ENCODE measurements around the gene HPS4.

Gene HPS4

GRCh38 chr22:26453812-26454500 lies 29.6 kb downstream of the HPS4 start:
- Histone ChIP-seq H3K27ac (ENCODE audit: low read depth, low read length) (no peak overlapping the region), H3K36me3 (ENCODE audit: control insufficient read depth, insufficient read depth, low read length) (peaks cover 5% of the 10 kb centered on the region), H3K79me1 (ENCODE audit: low read length) (no peaks in the 10 kb centered on the region), H3K4me1 (ENCODE audit: control insufficient read depth, low read depth, low read length) (no peaks in the 10 kb centered on the region), H2BK15ac (replicated peaks; ENCODE audit: low read depth) (no peak overlapping the region), H3K4me3 (ENCODE audit: low read length) (no peak overlapping the region), H2AK5ac (ENCODE audit: low read length) (no peak overlapping the region), H3K23ac (ENCODE audit: low read length) (no peak overlapping the region), H3K4ac (ENCODE audit: low read depth, low read length) (no peak overlapping the region), H3K18ac (ENCODE audit: low read length) (no peak overlapping the region), H3K9ac (ENCODE audit: low read length) (no peak overlapping the region), H3K4me2 (ENCODE audit: low read length) (no peak overlapping the region), H3K56ac (ENCODE audit: low read length) (no peak overlapping the region), H2BK5ac (ENCODE audit: low read length) (no peak overlapping the region), H2BK120ac (ENCODE audit: low read depth, low read length) (no peak overlapping the region), H4K5ac (ENCODE audit: low read length) (no peak overlapping the region), H4K8ac (ENCODE audit: low read depth, low read length) (no peak overlapping the region), H3K27me3 (ENCODE audit: insufficient read depth, low read length, poor library complexity) (no peaks in the 10 kb centered on the region), H3K79me2 (ENCODE audit: control insufficient read depth, insufficient read depth, low read length) (no peaks in the 10 kb centered on the region)
- WGBS (ENCODE audit: extremely low coverage, insufficient coverage, low lambda C conversion rate) = no CpG with 5 or more reads among the region's 5 CpGs
- DNase-seq = no peak

GRCh38 chr22:26453216-26453615 lies 30.4 kb downstream of the HPS4 start:
- Histone ChIP-seq H3K56ac (ENCODE audit: low read length) (no peak overlapping the region), H3K9ac (ENCODE audit: low read length) (no peak overlapping the region), H3K27ac (ENCODE audit: low read depth, low read length) (no peak overlapping the region), H3K4ac (ENCODE audit: low read depth, low read length) (no peak overlapping the region), H2AK5ac (ENCODE audit: low read length) (no peak overlapping the region), H4K5ac (ENCODE audit: low read length) (no peak overlapping the region), H3K4me3 (ENCODE audit: low read length) (no peak overlapping the region), H3K79me2 (ENCODE audit: control insufficient read depth, insufficient read depth, low read length) (no peaks in the 10 kb centered on the region), H3K18ac (ENCODE audit: low read length) (no peak overlapping the region), H3K27me3 (ENCODE audit: insufficient read depth, low read length, poor library complexity) (no peaks in the 10 kb centered on the region), H2BK120ac (ENCODE audit: low read depth, low read length) (no peak overlapping the region), H3K23ac (ENCODE audit: low read length) (no peak overlapping the region), H2BK15ac (replicated peaks; ENCODE audit: low read depth) (no peak overlapping the region), H3K36me3 (ENCODE audit: control insufficient read depth, insufficient read depth, low read length) (peaks cover 5% of the 10 kb centered on the region), H4K8ac (ENCODE audit: low read depth, low read length) (no peak overlapping the region), H3K4me2 (ENCODE audit: low read length) (no peak overlapping the region), H2BK5ac (ENCODE audit: low read length) (no peak overlapping the region), H3K4me1 (ENCODE audit: control insufficient read depth, low read depth, low read length) (no peaks in the 10 kb centered on the region), H3K79me1 (ENCODE audit: low read length) (no peaks in the 10 kb centered on the region)
- no CpG with 5 or more reads among the region's 9 CpGs for WGBS (ENCODE audit: extremely low coverage, insufficient coverage, low lambda C conversion rate)
- DNase-seq = no peak

- Histone ChIP-seq H2BK5ac (ENCODE audit: low read length) (no peak overlapping the region), H3K79me1 (ENCODE audit: low read length) (no peaks in the 10 kb centered on the region), H3K79me2 (ENCODE audit: control insufficient read depth, insufficient read depth, low read length) (no peaks in the 10 kb centered on the region), H2BK120ac (ENCODE audit: low read depth, low read length) (no peak overlapping the region), H3K56ac (ENCODE audit: low read length) (no peak overlapping the region), H2BK15ac (replicated peaks; ENCODE audit: low read depth) (no peak overlapping the region), H3K9ac (ENCODE audit: low read length) (no peak overlapping the region), H3K27me3 (ENCODE audit: insufficient read depth, low read length, poor library complexity) (no peaks in the 10 kb centered on the region), H3K4ac (ENCODE audit: low read depth, low read length) (no peak overlapping the region), H3K18ac (ENCODE audit: low read length) (no peak overlapping the region), H3K4me3 (ENCODE audit: low read length) (no peak overlapping the region), H3K23ac (ENCODE audit: low read length) (no peak overlapping the region), H3K27ac (ENCODE audit: low read depth, low read length) (no peak overlapping the region), H3K4me2 (ENCODE audit: low read length) (no peak overlapping the region), H3K4me1 (ENCODE audit: control insufficient read depth, low read depth, low read length) (no peaks in the 10 kb centered on the region), H4K8ac (ENCODE audit: low read depth, low read length) (no peak overlapping the region), H2AK5ac (ENCODE audit: low read length) (no peak overlapping the region), H4K5ac (ENCODE audit: low read length) (no peak overlapping the region), H3K36me3 (ENCODE audit: control insufficient read depth, insufficient read depth, low read length) (peaks cover 3% of the 10 kb centered on the region)
- no CpG with 5 or more reads among the region's 23 CpGs for WGBS (ENCODE audit: extremely low coverage, insufficient coverage, low lambda C conversion rate)
- no peak for DNase-seq
Observed at GRCh38 chr22:26452236-26453016, 31.2 kb downstream of the HPS4 start.

GRCh38 chr22:26450453-26451185 lies 33.0 kb downstream of the HPS4 start:
- Histone ChIP-seq H3K4me3 (ENCODE audit: low read length) (no peak overlapping the region), H4K8ac (ENCODE audit: low read depth, low read length) (no peak overlapping the region), H3K4me2 (ENCODE audit: low read length) (no peak overlapping the region), H3K4ac (ENCODE audit: low read depth, low read length) (no peak overlapping the region), H3K27ac (ENCODE audit: low read depth, low read length) (no peak overlapping the region), H3K79me2 (ENCODE audit: control insufficient read depth, insufficient read depth, low read length) (no peaks in the 10 kb centered on the region), H3K56ac (ENCODE audit: low read length) (no peak overlapping the region), H2BK15ac (replicated peaks; ENCODE audit: low read depth) (no peak overlapping the region), H4K5ac (ENCODE audit: low read length) (no peak overlapping the region), H3K79me1 (ENCODE audit: low read length) (no peaks in the 10 kb centered on the region), H3K23ac (ENCODE audit: low read length) (no peak overlapping the region), H3K18ac (ENCODE audit: low read length) (no peak overlapping the region), H3K27me3 (ENCODE audit: insufficient read depth, low read length, poor library complexity) (no peaks in the 10 kb centered on the region), H2BK5ac (ENCODE audit: low read length) (no peak overlapping the region), H3K4me1 (ENCODE audit: control insufficient read depth, low read depth, low read length) (no peaks in the 10 kb centered on the region), H3K36me3 (ENCODE audit: control insufficient read depth, insufficient read depth, low read length) (peaks cover 2% of the 10 kb centered on the region), H3K9ac (ENCODE audit: low read length) (no peak overlapping the region), H2AK5ac (ENCODE audit: low read length) (no peak overlapping the region), H2BK120ac (ENCODE audit: low read depth, low read length) (no peak overlapping the region)
- WGBS (ENCODE audit: extremely low coverage, insufficient coverage, low lambda C conversion rate) = no CpG with 5 or more reads among the region's 9 CpGs
- DNase-seq = peak; percentile 40

GRCh38 chr22:26448941-26449340 lies 34.6 kb downstream of the HPS4 start:
- Histone ChIP-seq H3K9ac (ENCODE audit: low read length) (no peak overlapping the region), H3K27ac (ENCODE audit: low read depth, low read length) (no peak overlapping the region), H3K4ac (ENCODE audit: low read depth, low read length) (no peak overlapping the region), H3K27me3 (ENCODE audit: insufficient read depth, low read length, poor library complexity) (no peaks in the 10 kb centered on the region), H3K36me3 (ENCODE audit: control insufficient read depth, insufficient read depth, low read length) (peaks cover 2% of the 10 kb centered on the region), H3K23ac (ENCODE audit: low read length) (no peak overlapping the region), H2BK5ac (ENCODE audit: low read length) (no peak overlapping the region), H3K79me1 (ENCODE audit: low read length) (no peaks in the 10 kb centered on the region), H3K18ac (ENCODE audit: low read length) (no peak overlapping the region), H3K56ac (ENCODE audit: low read length) (no peak overlapping the region), H3K4me2 (ENCODE audit: low read length) (no peak overlapping the region), H2AK5ac (ENCODE audit: low read length) (no peak overlapping the region), H4K5ac (ENCODE audit: low read length) (no peak overlapping the region), H3K4me3 (ENCODE audit: low read length) (no peak overlapping the region), H2BK15ac (replicated peaks; ENCODE audit: low read depth) (no peak overlapping the region), H2BK120ac (ENCODE audit: low read depth, low read length) (no peak overlapping the region), H3K4me1 (ENCODE audit: control insufficient read depth, low read depth, low read length) (no peaks in the 10 kb centered on the region), H3K79me2 (ENCODE audit: control insufficient read depth, insufficient read depth, low read length) (no peaks in the 10 kb centered on the region), H4K8ac (ENCODE audit: low read depth, low read length) (no peak overlapping the region)
- no peak for DNase-seq
- no CpG with 5 or more reads among the region's 6 CpGs for WGBS (ENCODE audit: extremely low coverage, insufficient coverage, low lambda C conversion rate)
